Measurements from ENCODE around the gene COMMD10. TPM values are rescaled to one million over a fixed set of nuclear protein-coding genes. Genes with fewer than 3 reads are reported as not detected.

Gene COMMD10
- total and polyA plus RNA-seq, 8 donors = 12.8 to 21.8 (median 14.6) TPM

DNA sequence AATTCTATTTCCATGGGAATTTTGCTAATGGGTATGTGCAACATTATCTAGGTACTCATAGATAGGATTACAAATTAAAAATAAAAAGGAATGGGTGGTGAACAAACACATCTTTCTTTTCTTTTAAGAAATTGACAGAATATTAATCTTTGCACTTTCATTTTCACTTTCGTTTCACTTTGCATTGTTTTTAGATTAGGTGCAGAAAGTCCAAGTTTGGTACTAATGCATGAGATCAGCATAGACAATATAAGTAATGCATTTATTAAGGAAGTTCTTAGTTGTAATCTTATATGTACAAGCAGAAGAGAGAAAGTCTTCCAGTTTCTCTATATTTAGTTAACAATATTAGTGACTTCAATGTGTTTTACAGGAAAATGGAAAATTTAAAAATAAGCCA, 196.5 kb downstream of the COMMD10 start:
- H3K27ac ChIP-seq = no peak overlapping the region
- H3K36me3 ChIP-seq = no peaks in the 10 kb centered on the region
- H3K27me3 ChIP-seq = no peaks in the 10 kb centered on the region
- no peaks in the 10 kb centered on the region for H3K9me3 ChIP-seq
- no peak overlapping the region for H3K4me3 ChIP-seq
- 58 to 63% methylated on average over 1 of the region's 1 CpG for WGBS, 2 donors
- TF ChIP-seq, protein P1, sequence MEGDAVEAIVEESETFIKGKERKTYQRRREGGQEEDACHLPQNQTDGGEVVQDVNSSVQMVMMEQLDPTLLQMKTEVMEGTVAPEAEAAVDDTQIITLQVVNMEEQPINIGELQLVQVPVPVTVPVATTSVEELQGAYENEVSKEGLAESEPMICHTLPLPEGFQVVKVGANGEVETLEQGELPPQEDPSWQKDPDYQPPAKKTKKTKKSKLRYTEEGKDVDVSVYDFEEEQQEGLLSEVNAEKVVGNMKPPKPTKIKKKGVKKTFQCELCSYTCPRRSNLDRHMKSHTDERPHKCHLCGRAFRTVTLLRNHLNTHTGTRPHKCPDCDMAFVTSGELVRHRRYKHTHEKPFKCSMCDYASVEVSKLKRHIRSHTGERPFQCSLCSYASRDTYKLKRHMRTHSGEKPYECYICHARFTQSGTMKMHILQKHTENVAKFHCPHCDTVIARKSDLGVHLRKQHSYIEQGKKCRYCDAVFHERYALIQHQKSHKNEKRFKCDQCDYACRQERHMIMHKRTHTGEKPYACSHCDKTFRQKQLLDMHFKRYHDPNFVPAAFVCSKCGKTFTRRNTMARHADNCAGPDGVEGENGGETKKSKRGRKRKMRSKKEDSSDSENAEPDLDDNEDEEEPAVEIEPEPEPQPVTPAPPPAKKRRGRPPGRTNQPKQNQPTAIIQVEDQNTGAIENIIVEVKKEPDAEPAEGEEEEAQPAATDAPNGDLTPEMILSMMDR (IDR thresholded peaks at IDR 0.05) = no peak
- DNase-seq (no peak), ATAC-seq (no peak), FAIRE-seq (no peak)
- intact Hi-C loops (cut with DNase I) = no loop called here
- H3K4me1 ChIP-seq = no peaks in the 10 kb centered on the region

DNA sequence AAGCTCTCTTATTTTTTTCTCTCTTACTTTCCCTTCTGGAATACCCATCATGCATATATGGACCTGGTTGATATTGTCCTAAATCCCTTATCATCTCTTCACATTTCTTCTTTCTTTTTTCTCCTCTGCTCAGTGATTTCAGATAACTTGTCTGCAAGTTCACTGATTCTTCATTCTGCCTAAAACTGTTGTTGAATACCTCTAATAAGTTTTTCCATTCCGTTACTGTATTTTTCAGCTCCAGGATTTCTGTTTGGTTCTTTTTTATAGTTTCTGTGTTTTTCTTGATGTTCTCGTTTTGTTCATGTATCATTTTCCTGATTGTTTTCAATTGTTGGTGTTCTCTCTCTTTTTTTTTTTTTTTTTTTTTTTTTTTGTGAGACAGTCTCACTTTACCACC, 203.7 kb downstream of the COMMD10 start:
- TF ChIP-seq, protein P1 (IDR thresholded peaks at IDR 0.05) = no peak
- H3K27ac ChIP-seq = no peak overlapping the region
- H3K9me3 ChIP-seq = no peaks in the 10 kb centered on the region
- H3K4me3 ChIP-seq = no peak overlapping the region
- DNase-seq (no peak), FAIRE-seq (no peak), ATAC-seq (no peak)
- no peaks in the 10 kb centered on the region for H3K36me3 ChIP-seq
- H3K27me3 ChIP-seq = no peaks in the 10 kb centered on the region
- no peaks in the 10 kb centered on the region for H3K4me1 ChIP-seq
- intact Hi-C loops (cut with DNase I) = no loop called here
- 98% methylated on average over 2 of the region's 2 CpGs for WGBS, 2 donors

DNA sequence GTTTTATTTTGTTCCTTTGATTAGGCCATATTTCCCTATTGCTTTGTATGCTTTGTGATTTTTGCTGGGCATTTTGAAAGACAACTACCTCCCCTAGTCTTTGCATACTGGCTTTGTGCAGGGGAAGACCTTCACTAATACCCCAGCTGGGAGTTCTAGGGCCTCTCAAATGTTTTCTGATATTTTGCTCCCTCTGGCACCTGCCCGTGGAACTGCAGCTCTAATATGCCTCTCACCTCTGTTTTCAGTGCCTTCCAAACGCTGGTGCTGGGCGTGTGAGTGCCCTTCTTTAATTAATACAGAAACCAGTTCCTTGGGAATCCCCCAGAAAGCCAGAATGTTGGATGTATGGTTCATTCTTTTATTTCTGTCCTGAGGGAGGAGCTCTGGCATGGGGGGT, 204.5 kb downstream of the COMMD10 start:
- no peak for FAIRE-seq
- DNase-seq = no peak

DNA sequence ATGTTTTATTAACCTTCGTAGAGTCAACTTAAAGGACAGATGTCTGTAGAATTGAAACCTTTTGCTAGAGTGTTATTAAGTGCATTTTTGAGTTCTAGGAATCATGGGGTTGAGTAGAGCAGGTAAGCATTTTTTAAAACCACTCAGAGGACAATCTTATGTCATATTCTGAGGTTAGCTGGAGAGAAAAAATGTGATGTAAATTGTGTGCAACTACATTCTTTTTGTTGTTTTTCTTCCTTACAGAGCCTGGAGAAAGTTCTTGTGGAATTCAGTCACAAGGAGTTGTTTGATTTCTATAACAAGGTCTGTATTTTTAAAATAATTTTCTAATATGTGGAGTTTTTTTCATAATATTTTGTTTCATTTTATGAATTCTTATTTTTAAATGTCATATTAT, 206.4 kb downstream of the COMMD10 start:
- Histone ChIP-seq H3K4me3 (no peak overlapping the region), H3K9me3 (no peaks in the 10 kb centered on the region), H3K4me1 (no peaks in the 10 kb centered on the region), H3K27ac (no peak overlapping the region), H3K36me3 (no peaks in the 10 kb centered on the region), H3K27me3 (no peaks in the 10 kb centered on the region)
- FAIRE-seq = no peak
- intact Hi-C loops (cut with DNase I) = no loop called here
- 94 to 96% methylated on average over 1 of the region's 1 CpG for WGBS, 2 donors
- TF ChIP-seq, protein P1 (IDR thresholded peaks at IDR 0.05) = no peak
- no peak for ATAC-seq
- no peak for DNase-seq

More for the DNA sequence above, 204.5 kb downstream of the COMMD10 start:
- Histone ChIP-seq H3K4me3 (no peak overlapping the region), H3K27ac (no peak overlapping the region), H3K36me3 (no peaks in the 10 kb centered on the region), H3K9me3 (no peaks in the 10 kb centered on the region), H3K27me3 (no peaks in the 10 kb centered on the region), H3K4me1 (no peaks in the 10 kb centered on the region)
- intact Hi-C loops (cut with DNase I) = no loop called here
- no peak for ATAC-seq
- TF ChIP-seq, protein P1 (IDR thresholded peaks at IDR 0.05) = no peak
- WGBS, 2 donors = 82 to 84% methylated on average over 3 of the region's 3 CpGs

DNA sequence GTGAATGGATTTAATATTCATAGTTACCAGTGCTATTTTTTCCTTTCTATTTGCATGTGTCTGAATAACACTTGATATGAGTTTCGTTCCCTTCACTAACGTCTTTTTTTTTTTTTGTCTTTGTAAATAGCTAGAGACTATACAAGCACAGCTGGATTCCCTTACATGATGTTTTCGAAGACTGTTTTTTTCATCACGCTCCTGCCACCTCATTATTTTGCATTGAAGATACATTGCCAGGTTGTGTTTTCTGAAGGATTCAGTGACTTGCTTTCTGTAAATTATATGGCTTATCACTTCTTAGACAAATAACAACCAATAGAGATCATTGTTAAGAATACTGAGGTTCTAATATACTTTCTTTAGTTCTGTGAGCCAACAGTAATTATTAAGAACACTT, 207.5 kb downstream of the COMMD10 start:
- intact Hi-C loops (cut with DNase I) = no loop called here
- no peaks in the 10 kb centered on the region for H3K9me3 ChIP-seq
- H3K27ac ChIP-seq = no peak overlapping the region
- H3K27me3 ChIP-seq = no peaks in the 10 kb centered on the region
- no peaks in the 10 kb centered on the region for H3K4me1 ChIP-seq
- FAIRE-seq (no peak), DNase-seq (no peak), ATAC-seq (no peak)
- no peak overlapping the region for H3K4me3 ChIP-seq
- 84 to 93% methylated on average over 4 of the region's 4 CpGs for WGBS, 2 donors
- TF ChIP-seq, protein P1 (IDR thresholded peaks at IDR 0.05) = no peak
- no peaks in the 10 kb centered on the region for H3K36me3 ChIP-seq

All from pancreas (tissue), 10 donors.